Measurements from ENCODE around the gene NPDC1.

NPDC1 gene

GRCh38 chr9:137025517-137025966, 20.4 kb downstream of the NPDC1 start:
- DNase-seq (ENCODE audit: low read depth), result no peak

GRCh38 chr9:137023583-137023991, 22.4 kb downstream of the NPDC1 start:
- no peak for DNase-seq (ENCODE audit: low read depth)

GRCh38 chr9:137023157-137023556, 22.8 kb downstream of the NPDC1 start:
- no peak for DNase-seq (ENCODE audit: low read depth)

GRCh38 chr9:137022662-137023008, 23.3 kb downstream of the NPDC1 start:
- no peak for DNase-seq (ENCODE audit: low read depth)

DNA sequence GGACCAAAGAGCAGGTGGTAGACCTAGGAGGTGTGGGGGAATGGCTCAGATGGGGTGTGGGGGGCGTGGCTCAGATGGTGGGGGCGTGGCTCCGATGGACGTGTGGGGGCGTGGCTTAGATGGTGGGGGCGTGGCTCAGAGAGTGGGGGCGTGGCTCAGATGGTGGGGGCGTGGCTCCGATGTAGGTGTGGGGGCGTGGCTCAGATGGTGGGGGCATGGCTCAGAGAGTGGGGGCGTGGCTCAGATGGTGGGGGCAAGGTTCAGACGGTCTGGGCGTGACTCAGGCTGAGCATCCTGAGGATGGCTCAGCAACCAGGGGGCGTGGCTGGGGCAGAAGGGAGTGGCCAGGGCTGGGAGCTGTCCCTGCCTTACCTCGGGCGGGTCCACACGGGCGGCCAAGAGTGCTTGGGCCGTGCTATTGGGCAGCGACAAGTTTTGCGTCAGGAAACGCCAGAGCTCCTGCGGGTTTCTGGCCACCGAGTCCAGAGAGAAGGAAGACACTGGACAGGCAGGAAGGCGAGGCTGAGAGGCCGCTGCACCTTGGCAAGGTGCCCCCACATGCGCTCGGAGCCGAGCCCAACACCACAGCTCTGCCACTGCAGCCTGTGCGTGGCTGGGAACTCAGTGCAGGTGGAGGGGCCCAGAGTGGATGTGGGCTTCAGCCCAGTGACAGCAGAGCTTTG, 23.9 kb downstream of the NPDC1 start:
- peak; percentile 92 for DNase-seq (ENCODE audit: low read depth)

DNA sequence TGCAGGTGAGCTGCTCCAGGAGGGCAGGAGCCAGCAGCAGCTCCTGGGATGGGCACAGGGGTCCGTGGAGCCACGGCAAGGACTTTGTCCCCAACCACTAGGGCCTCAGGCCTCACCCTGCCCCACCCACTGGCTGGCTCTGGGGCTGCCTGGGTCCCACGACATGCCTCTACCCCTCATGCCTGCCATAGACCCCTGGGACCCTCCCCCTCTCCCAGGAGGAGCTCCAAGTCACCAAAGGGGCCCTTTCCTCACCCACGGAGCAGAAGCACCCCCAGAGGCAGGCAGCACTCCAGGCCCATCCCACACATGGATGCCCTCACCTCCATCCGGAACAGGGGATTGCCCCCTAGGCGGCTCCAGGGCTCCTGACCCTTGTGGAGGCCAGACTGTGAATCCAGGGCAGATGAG, 24.4 kb downstream of the NPDC1 start:
- DNase-seq (ENCODE audit: low read depth), result no peak

DNA sequence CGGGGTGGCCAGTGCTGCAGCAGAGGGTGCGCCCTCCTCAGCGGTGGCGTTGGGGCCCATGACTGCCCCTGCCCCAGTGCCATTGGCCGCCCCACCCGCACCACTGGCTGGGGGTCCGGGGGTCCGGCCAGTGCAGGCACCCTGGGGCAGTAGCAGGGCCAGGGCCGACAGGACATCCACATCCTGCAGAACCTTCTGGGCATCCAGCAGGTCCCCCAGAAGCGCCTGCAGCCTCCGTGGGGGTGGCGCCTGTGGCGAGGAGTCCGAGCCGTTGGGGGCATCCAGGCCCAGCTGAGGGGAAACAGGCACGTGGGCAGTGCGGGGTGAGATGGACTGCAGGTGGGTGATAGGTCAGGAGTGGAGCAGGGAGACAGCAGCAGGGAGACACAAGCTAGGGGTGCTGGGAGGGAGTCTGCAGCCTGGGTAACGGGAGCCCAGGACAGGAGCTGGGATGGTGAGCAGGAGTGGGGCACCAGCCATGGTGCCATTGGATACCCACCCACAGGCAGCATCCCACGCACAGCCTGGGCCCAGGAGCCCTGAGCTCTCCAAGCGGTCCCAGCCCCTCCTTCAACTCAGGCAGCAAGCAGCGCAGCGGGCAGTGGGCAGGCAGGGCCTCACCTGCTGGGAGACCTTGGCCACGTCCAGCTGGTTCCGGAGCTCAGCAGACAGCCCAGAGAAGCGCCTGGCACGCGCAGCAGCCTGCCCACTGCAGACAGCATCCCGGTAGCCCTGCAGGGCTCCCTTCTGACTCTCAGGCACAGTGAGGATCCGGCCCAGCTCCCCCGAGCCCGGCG, 25.0 kb downstream of the NPDC1 start:
- DNase-seq (ENCODE audit: low read depth), result no peak

DNA sequence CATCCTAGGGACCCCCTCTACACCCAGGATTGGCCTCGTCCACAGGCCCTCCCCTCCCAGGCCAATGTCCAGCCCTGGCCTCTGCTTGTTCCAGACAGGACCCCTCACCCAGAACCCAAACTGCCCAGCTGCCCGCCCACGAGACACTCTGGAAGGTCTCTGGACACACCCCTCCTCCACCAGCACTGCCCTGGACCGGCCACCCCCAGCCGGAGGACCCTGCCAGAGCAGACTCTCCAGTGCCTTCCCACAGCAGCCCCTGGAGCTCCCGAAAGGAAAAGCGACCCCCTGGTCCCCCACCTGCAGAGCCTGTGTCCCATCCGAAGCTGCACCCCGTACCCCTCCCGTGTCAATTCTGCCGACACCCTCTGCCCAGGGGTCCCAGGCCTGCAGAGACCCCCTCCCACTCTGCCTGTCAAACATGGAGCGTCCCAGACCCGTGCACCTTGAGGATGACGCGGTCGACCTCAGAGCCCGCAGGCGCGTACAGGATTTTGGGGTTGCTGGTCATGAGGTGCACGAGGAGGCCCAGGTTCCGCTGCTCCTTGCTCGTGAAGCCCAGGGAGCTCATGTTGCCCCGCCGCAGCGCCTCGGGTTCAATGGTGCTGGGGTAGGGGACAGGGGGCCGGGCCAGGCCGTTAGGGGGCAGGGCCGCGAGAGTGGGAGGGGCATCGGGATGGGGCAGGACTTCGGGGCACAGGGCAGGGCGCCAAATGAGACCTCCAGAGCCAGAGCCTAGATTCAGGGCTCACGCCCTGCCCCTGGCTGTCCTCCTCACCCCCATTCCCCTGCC, 25.9 kb downstream of the NPDC1 start:
- no peak for DNase-seq (ENCODE audit: low read depth)

DNA sequence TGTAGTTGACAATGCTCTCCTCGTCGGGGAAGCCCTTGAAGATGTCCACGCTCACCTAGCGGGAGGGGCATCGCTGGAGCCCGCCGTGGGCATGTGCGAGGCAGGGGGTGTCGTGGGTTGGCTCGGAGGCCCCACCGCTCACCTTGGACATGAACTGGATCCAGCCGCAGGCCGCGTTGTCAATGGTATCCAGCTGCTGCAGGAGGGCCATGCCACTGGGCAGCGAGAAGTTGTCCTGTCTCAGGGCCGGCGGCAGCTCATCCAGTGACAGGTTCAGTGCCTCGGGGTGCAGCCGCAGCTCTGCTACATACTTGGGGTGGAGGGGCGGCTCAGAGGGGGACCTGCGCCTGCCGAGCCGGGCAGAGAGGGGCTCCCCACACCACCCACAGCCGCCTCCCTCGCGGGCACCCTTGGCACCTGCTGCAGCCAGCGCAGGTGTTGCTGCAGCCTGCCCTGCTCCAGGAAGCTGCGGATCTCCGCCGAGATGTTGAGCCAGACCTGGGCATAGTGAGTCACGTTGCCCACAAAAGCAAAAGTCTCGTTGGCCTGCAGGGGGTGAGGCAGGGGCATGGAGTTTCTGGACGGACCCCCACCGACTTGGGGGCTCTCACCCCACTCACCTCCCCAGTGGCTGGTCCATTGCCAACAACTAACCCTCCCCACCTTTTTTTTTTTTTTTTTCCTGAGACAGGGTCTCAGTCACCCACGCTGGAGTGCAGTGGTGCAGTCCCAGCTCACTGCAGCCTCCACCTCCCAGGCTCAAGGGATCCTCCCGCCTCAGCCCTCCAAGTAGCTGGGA, 27.0 kb downstream of the NPDC1 start:
- DNase-seq (ENCODE audit: low read depth), result no peak

DNA sequence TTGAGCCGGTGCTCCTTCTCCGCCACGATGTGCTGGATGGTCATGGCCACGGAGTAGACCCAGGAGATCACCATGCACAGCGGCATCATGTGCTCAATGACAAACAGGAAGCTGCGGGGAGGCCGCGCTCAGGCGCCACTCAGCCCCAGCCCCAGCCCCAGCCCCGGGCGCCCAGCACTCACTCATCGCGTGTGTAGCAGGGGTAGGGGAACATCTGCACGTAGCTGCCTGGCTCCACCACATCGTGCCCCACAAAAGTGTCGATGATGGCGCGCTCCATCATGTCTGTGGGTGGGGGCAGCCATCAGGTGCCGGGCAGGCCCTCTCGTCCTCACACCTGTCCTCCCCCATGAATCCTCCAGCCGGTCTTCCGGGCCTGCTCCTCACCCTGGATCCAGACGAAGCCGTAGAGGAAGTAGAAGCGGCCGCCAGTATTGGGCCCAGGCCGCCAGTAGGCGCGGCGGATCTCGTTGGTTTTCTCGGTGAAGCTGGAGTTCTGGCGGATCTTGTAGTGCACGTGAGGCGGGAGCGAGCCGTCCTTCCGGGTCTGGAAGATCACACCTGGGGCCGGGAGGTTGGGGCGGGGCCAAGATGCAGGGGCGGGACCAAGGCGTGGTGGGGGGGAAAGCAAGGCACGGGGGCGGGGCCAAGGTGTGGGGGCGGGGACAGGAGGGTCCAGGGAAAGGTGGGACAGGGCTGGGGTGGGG, 28.0 kb downstream of the NPDC1 start:
- no peak for DNase-seq (ENCODE audit: low read depth)

GRCh38 chr9:137017071-137017470, 28.9 kb downstream of the NPDC1 start:
- no peak for DNase-seq (ENCODE audit: low read depth)

DNA sequence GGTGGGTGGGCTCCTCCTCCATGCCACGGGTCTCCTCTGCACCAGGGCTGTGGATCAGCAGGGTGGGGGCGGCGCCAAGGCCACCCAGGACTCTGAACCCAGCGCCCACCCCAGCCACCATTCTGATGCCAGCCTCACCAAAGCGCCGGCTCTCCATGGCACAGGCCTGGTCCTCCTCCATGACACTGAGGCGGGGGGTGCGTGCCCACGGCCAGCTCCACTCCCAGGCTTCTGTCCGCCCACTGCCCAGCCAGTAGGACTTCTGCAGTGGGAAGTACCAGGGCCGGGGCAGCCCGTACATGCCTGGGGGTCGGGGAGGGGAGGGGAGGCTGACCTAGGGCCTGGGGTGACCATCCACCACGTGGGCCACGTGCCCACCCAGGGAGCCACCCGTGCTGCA, 29.5 kb downstream of the NPDC1 start:
- DNase-seq (ENCODE audit: low read depth), result no peak

DNA sequence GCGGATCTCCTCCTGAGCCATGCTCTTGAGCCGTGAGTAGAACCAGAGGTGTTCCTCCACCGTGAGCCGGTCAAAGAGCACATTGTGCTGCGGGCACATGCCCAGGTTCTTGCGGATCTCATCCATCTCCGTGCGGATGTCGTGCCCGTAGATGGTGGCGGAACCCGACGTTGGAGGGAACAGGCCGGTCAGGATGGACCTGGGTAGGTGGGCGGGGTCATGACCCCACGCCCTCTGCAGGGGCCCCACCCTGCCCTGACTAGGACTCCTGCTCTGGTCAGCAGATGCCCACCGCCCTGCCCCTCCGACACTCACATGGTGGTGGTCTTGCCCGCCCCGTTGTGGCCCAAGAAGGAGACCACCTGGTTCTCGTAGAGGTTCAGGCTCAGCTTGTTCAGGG, 30.0 kb downstream of the NPDC1 start:
- no peak for DNase-seq (ENCODE audit: low read depth)

DNA sequence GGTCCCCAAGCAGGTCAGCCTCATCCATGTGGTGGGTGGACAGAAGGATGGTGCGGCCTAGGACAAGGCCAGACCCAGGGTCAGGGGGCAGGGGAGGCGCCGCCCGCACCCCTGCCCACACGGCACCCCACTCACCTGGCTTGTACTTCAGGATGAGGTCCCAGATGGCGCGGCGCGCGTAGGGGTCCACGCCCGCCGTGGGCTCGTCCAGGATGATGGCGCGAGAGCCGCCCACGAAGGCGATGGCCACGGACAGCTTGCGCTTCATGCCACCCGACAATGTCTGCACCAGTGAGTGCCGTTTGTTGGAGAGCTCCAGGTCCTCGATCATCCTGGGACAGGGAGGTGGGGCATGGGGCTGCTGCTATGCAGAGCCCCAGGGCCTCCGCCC, 30.4 kb downstream of the NPDC1 start:
- DNase-seq (ENCODE audit: low read depth), result no peak

DNA sequence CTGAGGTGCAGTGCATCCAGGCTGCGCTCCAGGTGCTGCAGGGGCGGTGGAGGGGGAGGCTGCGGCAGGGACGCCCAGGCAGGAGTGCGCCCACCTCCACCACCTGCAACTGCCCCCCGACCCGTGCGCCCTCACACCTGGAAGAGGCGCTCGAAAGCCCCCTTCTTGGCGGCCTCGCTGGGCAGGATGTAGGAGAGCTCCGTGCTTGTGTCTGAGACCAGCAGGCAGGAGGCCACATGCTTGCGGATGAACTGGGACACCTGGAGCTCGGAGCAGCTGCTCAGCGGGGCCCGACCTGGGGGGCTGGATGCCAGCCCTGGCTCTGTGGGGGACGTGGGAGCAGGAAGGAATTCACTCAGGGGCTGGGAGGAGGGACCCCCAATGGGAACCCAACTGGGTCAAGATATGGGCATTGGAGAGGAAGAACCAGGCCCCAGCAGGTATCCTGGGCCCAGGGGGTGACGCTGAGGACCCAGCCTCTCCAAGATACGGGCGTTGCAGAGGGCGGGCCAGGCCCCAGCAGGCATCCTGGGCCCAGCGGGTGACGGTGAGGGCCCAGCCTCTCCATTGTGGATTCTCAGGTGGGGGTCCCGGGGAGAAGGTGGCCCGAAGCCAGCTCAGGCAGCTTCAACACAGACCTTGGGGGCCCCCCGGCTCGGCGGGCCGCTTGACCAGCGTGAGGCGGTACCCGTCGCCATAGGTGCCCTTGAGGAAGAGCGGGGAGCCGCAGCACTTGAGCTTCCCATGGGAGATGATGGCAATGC, 31.0 kb downstream of the NPDC1 start:
- no peak for DNase-seq (ENCODE audit: low read depth)

- no peak for DNase-seq (ENCODE audit: low read depth)
Measured at GRCh38 chr9:137014166-137014565, 31.8 kb downstream of the NPDC1 start.

GRCh38 chr9:137013571-137013940, 32.4 kb downstream of the NPDC1 start:
- no peak for DNase-seq (ENCODE audit: low read depth)

DNA sequence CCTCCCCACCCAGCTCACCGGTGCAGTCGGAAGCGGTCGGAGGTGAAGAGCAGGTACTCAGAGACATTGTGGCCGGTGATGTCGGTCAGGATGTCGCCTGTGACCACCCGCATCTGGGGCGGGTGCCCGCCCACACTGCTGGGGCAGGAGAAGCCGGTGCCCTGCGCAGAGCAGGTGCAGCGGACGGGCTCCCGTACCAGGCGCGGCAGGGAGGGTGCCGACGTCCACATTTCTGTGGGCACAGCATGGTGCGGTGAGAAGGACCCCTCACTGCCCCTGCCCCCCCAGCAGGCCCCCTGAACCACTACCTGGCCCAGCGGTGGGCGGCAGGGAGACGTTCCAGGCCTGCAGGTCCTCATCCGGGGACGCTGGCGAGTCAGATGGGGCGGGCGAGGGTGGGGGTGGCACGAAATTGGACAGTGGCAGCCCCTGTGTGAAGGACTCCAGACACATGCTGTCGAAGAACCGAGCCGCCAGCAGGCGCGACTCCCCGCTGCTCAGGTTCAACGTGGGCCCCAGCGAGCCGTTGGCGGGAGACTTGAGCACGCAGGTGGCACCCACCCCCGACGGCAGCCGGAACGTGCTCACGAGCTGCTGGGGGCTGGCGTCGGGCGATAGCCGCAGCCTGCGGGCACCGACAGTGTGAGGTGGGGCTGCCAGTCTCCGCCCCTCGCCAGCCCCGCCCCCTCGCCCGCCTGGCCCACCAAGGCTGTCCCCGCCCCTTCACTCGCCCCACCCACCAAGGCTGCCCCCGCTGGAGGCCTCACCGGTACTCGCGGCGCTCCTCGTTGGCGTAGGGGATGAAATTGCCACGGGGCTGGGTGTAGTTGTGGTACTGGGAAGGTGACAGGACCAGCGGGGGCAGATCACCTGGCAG, 33.0 kb downstream of the NPDC1 start:
- no peak for DNase-seq (ENCODE audit: low read depth)

DNA sequence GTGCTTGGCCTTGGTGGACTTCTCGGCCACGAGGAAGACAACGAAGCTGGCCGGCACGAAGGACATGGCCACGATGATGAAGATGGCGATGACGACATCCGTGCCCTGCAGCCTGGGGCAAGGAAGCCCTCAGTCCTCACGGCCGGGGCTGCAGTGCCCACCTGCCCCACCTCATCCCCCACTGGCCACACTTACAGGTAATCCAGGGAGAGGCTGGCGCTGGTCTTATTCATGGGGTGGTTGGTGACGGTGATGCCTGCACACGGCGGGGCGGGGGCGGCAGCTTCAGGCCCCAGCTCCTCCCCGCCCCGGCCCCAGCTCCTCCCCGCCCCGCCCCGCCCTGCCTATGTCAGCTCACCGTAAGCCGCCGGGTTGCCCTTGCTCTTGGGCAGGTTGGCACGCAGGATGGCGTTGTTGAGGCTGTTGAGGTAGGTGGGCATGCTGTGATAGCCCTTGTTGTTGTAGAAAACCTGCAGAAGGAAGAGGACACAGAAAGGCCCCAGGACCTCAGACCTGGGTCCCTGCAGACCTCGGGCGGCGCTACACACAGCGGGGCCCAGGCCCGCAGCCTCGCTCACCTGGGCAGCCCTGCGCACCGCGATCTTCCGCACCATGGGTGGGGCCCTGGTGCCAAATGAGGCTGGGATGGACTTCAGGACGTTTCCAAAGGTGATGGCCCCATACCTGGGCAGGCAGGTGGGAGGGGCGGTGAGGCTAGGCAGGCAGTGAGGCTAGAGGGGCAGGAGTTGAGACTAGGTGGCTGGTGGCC, 33.9 kb downstream of the NPDC1 start:
- no peak for DNase-seq (ENCODE audit: low read depth)

Data from ELR (cell line).